Articular chondrocyte of knee joint (primary cell): ENCODE results near the gene CGB8. TPM values are rescaled to one million over a fixed set of nuclear protein-coding genes. Genes with fewer than 3 reads are reported as not detected.

Experiments
- small RNA-seq: library from RNA; depleted of rRNA; stranded (forward); fragments of <200 nt; gene quantifications from one replicate; pipeline ENCODE3, GENCODE V24; 2012
- total RNA-seq: library from RNA; depleted of rRNA; stranded (reverse); fragments of >200 nt; gene quantifications from 2 replicates; pipeline ENCODE4 v1.2.3, GENCODE V29; 2012

Gene CGB8
- not detected in 2 replicates for total RNA-seq

GRCh38 chr19:49049011-49049410, at the start of gene CGB8:
Gene CGB8 (minus strand): TSS chr19:49049111. CDS start chr19:49048739, 372 bp downstream.

GRCh38 chr19:49085020-49085867, 36.3 kb upstream of the CGB8 start, which contains the start of gene SNRNP70:
Gene SNRNP70 (plus strand): TSS chr19:49085451. CDS start chr19:49086415, 964 bp downstream.

GRCh38 chr19:49064768-49065611, 16.1 kb upstream of the CGB8 start, which contains the start of gene NTF4:
Gene NTF4 (minus strand): TSS chr19:49064818. CDS start chr19:49061997, 2,821 bp downstream.

GRCh38 chr19:49057636-49058234, 8.8 kb upstream of the CGB8 start, which contains the start of gene CGB7:
Gene CGB7 (minus strand): TSS chr19:49057749. CDS start chr19:49055375, 2,374 bp downstream.

GRCh38 chr19:49043548-49043947, 5.4 kb downstream of the CGB8 start, which contains the start of gene CGB5:
Gene CGB5 (plus strand): TSS chr19:49043848. CDS start chr19:49044210, 362 bp downstream.

GRCh38 chr19:49036815-49037214, 12.1 kb downstream of the CGB8 start, which contains the start of gene CGB1:
Gene CGB1 (minus strand): TSS chr19:49036895. CDS start chr19:49036711, 184 bp downstream.

GRCh38 chr19:49031642-49032301, 17.1 kb downstream of the CGB8 start, which contains the start of gene CGB2:
Gene CGB2 (plus strand): TSS chr19:49031890. CDS start chr19:49032096, 206 bp downstream.

GRCh38 chr19:49024233-49024632, 24.7 kb downstream of the CGB8 start, which contains the start of gene CGB3:
Gene CGB3 (minus strand): TSS chr19:49024333. CDS start chr19:49023971, 362 bp downstream.

GRCh38 chr19:49017041-49017665, 31.8 kb downstream of the CGB8 start, which contains the start of gene LHB:
Gene LHB (minus strand): TSS chr19:49017091. CDS start chr19:49017081, 10 bp downstream.

Small RNA genes within 50 kb of the gene (small RNA-seq; reads per million reads assigned to genes)
- gene MIR6798 = not detected
- gene RN7SL708P = not detected

Other genes starting within 250 kb of the CGB8 start
- 21.4 and 28.0 TPM in 2 replicates for gene BCAT2, start 238.1 kb downstream of the CGB8 start, total RNA-seq
- 2.2 and 6.8 TPM in 2 replicates for gene HSD17B14, start 212.6 kb downstream of the CGB8 start, total RNA-seq
- gene PLEKHA4, start 180.5 kb downstream of the CGB8 start, total RNA-seq = 23.1 and 31.3 TPM in 2 replicates
- gene PPP1R15A, start 176.7 kb downstream of the CGB8 start, total RNA-seq = 59.2 and 70.2 TPM in 2 replicates
- gene TULP2, start 150.4 kb downstream of the CGB8 start, total RNA-seq = 0.11 TPM in 1 of 2 replicates, not detected in the other
- gene NUCB1, start 148.8 kb downstream of the CGB8 start, total RNA-seq = 258 and 269 TPM in 2 replicates
- gene DHDH, start 115.4 kb downstream of the CGB8 start, total RNA-seq = 0.13 and 0.32 TPM in 2 replicates
- 34.5 and 37.1 TPM in 2 replicates for gene BAX, start 94.2 kb downstream of the CGB8 start, total RNA-seq
- 3,310 and 5,078 TPM in 2 replicates for gene FTL, start 83.8 kb downstream of the CGB8 start, total RNA-seq
- 37.5 and 61.8 TPM in 2 replicates for gene GYS1, start 55.8 kb downstream of the CGB8 start, total RNA-seq
- 121 and 122 TPM in 2 replicates for gene RUVBL2, start 55.2 kb downstream of the CGB8 start, total RNA-seq
- not detected in 2 replicates for gene LHB, start 32.0 kb downstream of the CGB8 start, total RNA-seq
- not detected in 2 replicates for gene CGB3, start 24.8 kb downstream of the CGB8 start, total RNA-seq
- not detected in 2 replicates for gene CGB2, start 17.2 kb downstream of the CGB8 start, total RNA-seq
- not detected in 2 replicates for gene CGB1, start 12.2 kb downstream of the CGB8 start, total RNA-seq
- not detected in 2 replicates for gene CGB5, start 5.3 kb downstream of the CGB8 start, total RNA-seq
- gene CGB7, start 8.6 kb upstream of the CGB8 start, total RNA-seq = 0.13 and 0.32 TPM in 2 replicates
- gene NTF4, start 15.7 kb upstream of the CGB8 start, total RNA-seq = not detected in 2 replicates
- not detected in 2 replicates for gene KCNA7, start 23.6 kb upstream of the CGB8 start, total RNA-seq
- gene SNRNP70, start 36.3 kb upstream of the CGB8 start, total RNA-seq = 85.6 and 88.4 TPM in 2 replicates
- 2.8 and 3.7 TPM in 2 replicates for gene LIN7B, start 65.3 kb upstream of the CGB8 start, total RNA-seq
- 0.26 and 0.65 TPM in 2 replicates for gene C19orf73, start 70.0 kb upstream of the CGB8 start, total RNA-seq
- 0.91 and 1.4 TPM in 2 replicates for gene PPFIA3, start 70.4 kb upstream of the CGB8 start, total RNA-seq
- not detected in 2 replicates for gene HRC, start 106.3 kb upstream of the CGB8 start, total RNA-seq
- 13.4 and 17.0 TPM in 2 replicates for gene TRPM4, start 108.7 kb upstream of the CGB8 start, total RNA-seq